Large intestine (tissue), 3 donors: ENCODE measurements around the gene XRN2. TPM values are rescaled to one million over a fixed set of nuclear protein-coding genes. Genes with fewer than 3 reads are reported as not detected.
"Not testable (repeated sequence)": the region's sequence is repeated elsewhere in the genome, so short reads cannot be mapped to it uniquely, and the experiment has no call there.

Experiments used
- DNase-seq, 2 donors: peaks; one replicate each; pipeline versions ENCODE4 v3.0.0 to v3.0.0-alpha.2; 2013
- H3K27ac ChIP-seq: one replicate; pipeline ENCODE4 v1.5.1; 2013; ENCODE audit warnings: low read length
- H3K27me3 ChIP-seq: 2 replicates; pipeline ENCODE4 v1.6.1; 2013; ENCODE audit warnings: low read length; ENCODE audit not compliant: control insufficient read depth, insufficient read depth
- H3K36me3 ChIP-seq: 2 replicates; pipeline ENCODE4 v1.6.1; 2013; ENCODE audit warnings: low read length; ENCODE audit not compliant: control insufficient read depth, insufficient read depth
- H3K4me1 ChIP-seq: one replicate; pipeline ENCODE4 v1.6.1; 2013; ENCODE audit warnings: low read length; ENCODE audit not compliant: control insufficient read depth, insufficient read depth
- H3K4me3 ChIP-seq: one replicate; pipeline ENCODE4 v1.5.1; 2013; ENCODE audit warnings: low read length
- H3K9me3 ChIP-seq: one replicate; pipeline ENCODE4 v1.6.1; 2013; ENCODE audit warnings: mild to moderate bottlenecking, low read depth, low read length, moderate library complexity; ENCODE audit not compliant: control insufficient read depth
- WGBS: methylation state at CpG from one replicate; pipeline ENCODE4 v1.1.5; 2013; ENCODE audit warnings: low lambda C conversion rate; ENCODE audit not compliant: insufficient coverage; 5-methylcytosine and 5-hydroxymethylcytosine counted together
- polyA plus RNA-seq: library from polyadenylated mRNA; unstranded; fragments of 120-200 nt; gene quantifications from one replicate; pipeline ENCODE4 v1.2.1, GENCODE V29; 2013

The XRN2 gene
- polyA plus RNA-seq, 1 donor = 52.7 TPM

DNA sequence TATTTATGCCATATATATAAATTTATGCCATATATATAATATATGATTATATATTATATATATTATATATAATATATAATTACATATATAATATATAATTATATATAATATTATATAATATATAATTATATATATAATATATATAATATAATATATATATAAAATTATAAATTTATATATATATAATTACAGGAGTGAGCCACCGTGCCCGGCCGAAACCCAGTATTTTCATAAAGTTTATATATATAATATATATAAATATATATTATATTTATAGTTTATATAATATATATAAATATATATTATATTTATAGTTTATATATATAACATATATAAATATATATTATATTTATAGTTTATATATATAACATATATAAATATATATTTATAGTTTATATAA lies 62.6 kb downstream of the XRN2 start:
- Histone ChIP-seq H3K27me3 (no peaks in the 10 kb centered on the region), H3K27ac (no peak overlapping the region), H3K4me1 (no peaks in the 10 kb centered on the region), H3K4me3 (no peak overlapping the region), H3K36me3 (peaks cover 29% of the 10 kb centered on the region), H3K9me3 (no peaks in the 10 kb centered on the region)
- no CpG with 5 or more reads among the region's 3 CpGs for WGBS
- no peak for DNase-seq

DNA sequence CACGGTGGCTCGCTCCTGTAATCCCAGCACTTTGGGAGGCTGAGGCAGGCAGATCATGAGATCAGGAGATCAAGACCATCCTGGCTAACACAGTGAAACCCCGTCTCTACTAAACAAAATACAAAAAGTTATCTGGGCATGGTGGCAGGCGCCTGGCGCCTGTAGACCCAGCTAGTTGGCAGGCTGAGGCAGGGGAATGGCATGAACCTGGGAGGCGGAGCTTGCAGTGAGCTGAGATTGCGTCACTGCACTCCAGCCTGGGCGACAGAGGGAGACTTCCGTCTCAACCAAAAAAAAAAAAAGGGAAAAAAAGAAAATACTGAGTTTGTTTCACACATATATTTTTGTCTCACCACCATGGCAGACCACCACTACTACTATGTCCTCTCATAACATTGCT lies 63.1 kb downstream of the XRN2 start:
- H3K27me3 ChIP-seq, H3K9me3 ChIP-seq, H3K4me3 ChIP-seq, DNase-seq, H3K27ac ChIP-seq, H3K4me1 ChIP-seq: not testable (repeated sequence)
- H3K36me3 ChIP-seq = peaks cover 33% of the 10 kb centered on the region
- no CpG with 5 or more reads among the region's 9 CpGs for WGBS

DNA sequence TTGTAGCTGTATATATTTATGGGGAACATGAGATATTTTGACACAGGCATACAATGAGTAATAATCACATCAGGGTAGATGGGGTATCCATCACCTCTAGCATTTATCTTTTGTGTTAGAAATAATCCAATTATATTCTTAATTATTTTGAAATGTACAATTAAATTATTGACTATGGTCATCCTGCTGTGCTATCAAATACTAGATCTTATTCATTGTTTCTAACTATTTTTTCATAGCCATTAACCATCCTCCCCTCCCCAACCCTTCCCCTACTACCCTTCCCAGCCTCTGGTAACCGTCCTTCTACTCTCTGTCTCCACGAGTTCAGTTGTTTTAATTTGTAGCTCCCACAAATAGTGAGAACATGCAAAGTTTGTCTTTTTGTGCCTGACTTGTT lies 65.7 kb downstream of the XRN2 start:
- Histone ChIP-seq H3K27ac (no peak overlapping the region), H3K4me3 (no peak overlapping the region), H3K36me3 (peaks cover 22% of the 10 kb centered on the region), H3K9me3 (no peaks in the 10 kb centered on the region), H3K4me1 (no peaks in the 10 kb centered on the region), H3K27me3 (no peaks in the 10 kb centered on the region)
- DNase-seq = no peak
- WGBS = no CpG with 5 or more reads among the region's 2 CpGs

DNA sequence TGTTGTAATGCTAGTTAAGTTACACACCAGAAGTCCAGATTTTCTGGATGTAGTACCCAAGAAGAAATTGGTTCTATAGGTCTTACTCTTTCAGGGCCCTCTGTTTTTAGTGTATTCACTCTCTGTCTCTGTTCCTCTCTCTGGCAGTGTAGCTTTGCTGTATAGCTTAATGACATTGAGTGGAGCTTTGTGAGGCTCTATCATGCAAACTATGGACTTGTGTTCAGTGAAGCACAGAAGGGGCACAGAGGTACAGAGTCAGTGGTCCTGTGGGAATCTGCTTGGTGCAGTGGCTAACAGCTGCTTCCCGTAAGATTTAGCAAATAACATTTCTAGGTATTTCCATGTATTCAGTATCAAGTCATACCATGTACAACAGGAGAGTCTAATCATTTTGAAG lies 68.1 kb downstream of the XRN2 start:
- no peaks in the 10 kb centered on the region for H3K4me1 ChIP-seq
- peaks cover 19% of the 10 kb centered on the region for H3K36me3 ChIP-seq
- no peaks in the 10 kb centered on the region for H3K27me3 ChIP-seq
- H3K27ac ChIP-seq = no peak overlapping the region
- WGBS = no CpG with 5 or more reads among the region's 1 CpG
- DNase-seq = no peak
- H3K9me3 ChIP-seq = no peaks in the 10 kb centered on the region
- H3K4me3 ChIP-seq = no peak overlapping the region

DNA sequence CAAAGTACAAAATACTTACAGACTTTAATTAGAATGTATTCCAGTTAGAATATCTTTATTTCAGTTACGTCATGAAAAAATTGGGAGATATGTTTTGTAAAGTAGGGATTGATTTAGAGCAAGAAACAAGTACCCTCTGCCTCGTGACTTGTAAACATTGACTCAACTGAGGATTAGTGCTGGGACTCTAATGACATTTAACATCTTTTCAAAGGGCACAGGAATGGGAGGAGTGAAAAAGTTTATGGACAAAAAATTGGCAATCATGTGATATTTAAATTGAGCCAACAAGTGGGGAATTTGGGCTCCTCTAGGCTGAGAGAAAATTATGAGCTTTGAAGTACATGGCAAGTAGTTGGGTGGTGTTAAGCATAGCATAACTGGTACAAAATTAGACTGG lies 68.9 kb downstream of the XRN2 start:
- DNase-seq = no peak
- Histone ChIP-seq H3K36me3 (peaks cover 20% of the 10 kb centered on the region), H3K4me1 (no peaks in the 10 kb centered on the region), H3K27ac (no peak overlapping the region), H3K4me3 (no peak overlapping the region), H3K27me3 (no peaks in the 10 kb centered on the region), H3K9me3 (no peaks in the 10 kb centered on the region)
- WGBS = 100% methylated on average over 1 of the region's 2 CpGs

DNA sequence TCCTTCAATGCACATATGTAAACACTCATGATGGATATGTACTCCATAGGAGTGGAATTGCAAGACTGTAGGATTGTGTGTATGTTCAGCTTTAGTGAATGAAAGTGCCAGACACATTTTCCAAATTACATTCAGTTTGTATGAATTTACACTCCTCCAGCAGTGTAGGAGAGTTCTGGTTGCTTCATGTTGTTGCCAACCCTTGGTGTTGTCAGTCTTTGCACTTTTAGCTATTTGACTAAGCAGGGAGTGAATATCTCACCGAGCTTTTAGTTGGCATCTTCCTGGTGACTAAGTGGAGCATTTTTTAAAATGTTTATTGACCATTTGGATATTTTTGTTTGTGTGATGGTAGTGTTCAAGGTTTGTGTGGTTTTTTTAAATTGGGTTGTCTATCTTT lies 70.3 kb downstream of the XRN2 start:
- H3K4me3 ChIP-seq = no peak overlapping the region
- no peak for DNase-seq
- H3K9me3 ChIP-seq = no peaks in the 10 kb centered on the region
- no peak overlapping the region for H3K27ac ChIP-seq
- no peaks in the 10 kb centered on the region for H3K4me1 ChIP-seq
- H3K36me3 ChIP-seq = peaks cover 20% of the 10 kb centered on the region
- no CpG with 5 or more reads among the region's 1 CpG for WGBS
- no peaks in the 10 kb centered on the region for H3K27me3 ChIP-seq

DNA sequence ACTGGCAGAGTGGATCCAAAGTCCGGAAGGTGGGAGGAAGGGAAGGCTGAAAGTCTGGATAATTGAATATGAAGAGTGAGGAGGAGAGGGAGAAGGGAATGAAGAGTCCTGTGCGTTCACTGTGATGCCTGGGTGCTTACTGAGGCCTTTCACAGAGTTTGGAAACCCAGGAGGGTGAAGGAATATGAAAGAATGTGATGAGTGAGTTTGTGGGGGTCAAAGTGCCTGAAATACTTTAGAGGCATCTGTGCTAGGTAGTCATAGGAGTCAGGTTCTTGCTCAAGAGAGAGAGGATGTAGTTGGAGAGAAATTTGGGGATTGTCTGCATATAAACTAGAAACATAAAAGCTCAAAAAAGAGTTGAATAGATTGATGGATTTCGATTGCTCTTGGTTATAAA lies 73.5 kb downstream of the XRN2 start:
- Histone ChIP-seq H3K27me3 (no peaks in the 10 kb centered on the region), H3K36me3 (peaks cover 17% of the 10 kb centered on the region), H3K27ac (no peak overlapping the region), H3K9me3 (no peaks in the 10 kb centered on the region), H3K4me1 (no peaks in the 10 kb centered on the region), H3K4me3 (no peak overlapping the region)
- WGBS = 100% methylated on average over 2 of the region's 3 CpGs
- DNase-seq = no peak

DNA sequence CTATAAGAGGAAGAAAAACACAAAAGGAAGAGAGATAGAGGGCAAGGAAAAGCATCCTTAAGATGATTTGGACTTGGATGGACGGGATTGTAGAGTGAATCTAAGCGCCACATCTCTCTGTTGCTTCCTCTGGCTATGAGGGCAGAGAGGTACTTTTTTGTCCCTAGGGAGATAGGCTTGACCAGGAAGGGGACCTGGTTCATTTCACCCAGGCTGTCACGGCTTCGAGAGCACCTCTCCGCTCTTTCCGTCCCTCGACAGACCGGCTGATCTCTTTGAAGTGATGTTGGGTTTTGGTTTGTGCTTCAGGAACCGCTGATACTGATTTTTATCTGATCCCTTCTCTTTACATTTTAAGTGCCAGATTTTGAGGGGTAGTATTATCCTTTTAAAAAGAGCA lies 74.6 kb downstream of the XRN2 start:
- no peak overlapping the region for H3K4me3 ChIP-seq
- H3K4me1 ChIP-seq = no peaks in the 10 kb centered on the region
- H3K27me3 ChIP-seq = no peaks in the 10 kb centered on the region
- H3K36me3 ChIP-seq = peaks cover 24% of the 10 kb centered on the region
- no peaks in the 10 kb centered on the region for H3K9me3 ChIP-seq
- no CpG with 5 or more reads among the region's 9 CpGs for WGBS
- DNase-seq = no peak
- no peak overlapping the region for H3K27ac ChIP-seq

DNA sequence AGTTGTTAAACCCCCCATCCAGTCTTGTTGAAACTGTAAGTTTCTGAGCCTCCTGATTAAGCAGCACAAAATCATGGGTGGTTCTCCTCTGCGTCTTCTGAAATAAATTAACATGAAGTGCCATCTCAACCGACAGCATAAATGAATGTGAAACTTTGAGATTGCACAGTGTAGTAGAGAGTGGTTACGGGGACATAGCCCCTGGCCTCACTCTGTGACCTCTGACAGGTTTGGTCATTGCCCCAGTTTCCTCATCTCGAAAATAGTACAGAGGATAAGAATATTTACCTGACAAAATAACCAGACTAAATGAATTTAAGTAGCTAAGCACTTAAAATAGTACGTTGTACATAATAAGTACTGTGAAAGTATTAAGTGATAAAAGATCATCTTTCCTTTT lies 75.1 kb downstream of the XRN2 start:
- WGBS = 90% methylated on average over 1 of the region's 5 CpGs
- Histone ChIP-seq H3K27ac (no peak overlapping the region), H3K4me3 (no peak overlapping the region), H3K9me3 (no peaks in the 10 kb centered on the region), H3K36me3 (peaks cover 25% of the 10 kb centered on the region), H3K27me3 (no peaks in the 10 kb centered on the region), H3K4me1 (no peaks in the 10 kb centered on the region)
- no peak for DNase-seq

DNA sequence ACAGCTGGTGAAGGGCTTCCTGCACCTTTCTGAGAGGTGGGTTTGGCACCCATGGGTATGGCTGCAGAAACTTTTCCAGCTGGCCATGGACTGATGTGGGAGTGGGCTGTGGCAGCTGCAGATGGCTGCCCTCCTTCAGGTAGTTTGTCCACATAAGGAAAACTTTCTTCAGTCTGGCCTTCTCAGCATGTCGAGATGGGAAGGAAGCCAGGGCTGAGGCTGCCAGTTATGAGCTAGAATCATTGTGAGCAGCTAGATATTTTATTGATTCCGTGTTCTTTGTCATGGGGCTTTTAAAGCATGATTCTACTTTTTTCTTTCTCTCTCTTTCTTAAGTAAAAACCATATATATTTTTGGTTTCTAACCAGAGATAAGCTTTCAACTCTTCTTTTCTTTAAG lies 77.6 kb downstream of the XRN2 start:
- no peaks in the 10 kb centered on the region for H3K9me3 ChIP-seq
- H3K4me3 ChIP-seq = no peak overlapping the region
- no peak for DNase-seq
- no CpG with 5 or more reads among the region's 2 CpGs for WGBS
- H3K27me3 ChIP-seq = no peaks in the 10 kb centered on the region
- H3K36me3 ChIP-seq = peaks cover 42% of the 10 kb centered on the region
- H3K4me1 ChIP-seq = no peaks in the 10 kb centered on the region
- no peak overlapping the region for H3K27ac ChIP-seq

DNA sequence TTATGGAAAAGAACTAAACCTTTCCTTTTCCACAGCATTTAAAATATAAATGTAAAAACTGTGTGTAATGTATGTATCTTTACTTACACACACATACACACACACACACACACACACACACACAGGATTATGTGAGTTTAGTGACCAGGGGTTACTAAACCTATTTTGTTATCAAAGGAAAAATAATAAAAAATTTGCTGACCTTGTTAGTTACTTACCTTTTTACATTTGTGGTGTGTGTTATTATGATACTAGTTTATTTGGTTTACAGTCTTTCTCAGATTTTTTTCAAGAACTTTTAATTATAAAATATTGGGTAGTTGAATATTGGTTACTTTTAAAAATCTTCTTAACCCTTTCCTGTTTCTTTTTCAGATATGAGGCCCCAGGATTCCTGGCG lies 78.5 kb downstream of the XRN2 start:
- no peaks in the 10 kb centered on the region for H3K27me3 ChIP-seq
- H3K9me3 ChIP-seq = no peaks in the 10 kb centered on the region
- WGBS = no CpG with 5 or more reads among the region's 1 CpG
- peaks cover 42% of the 10 kb centered on the region for H3K36me3 ChIP-seq
- H3K27ac ChIP-seq = no peak overlapping the region
- DNase-seq = no peak
- no peaks in the 10 kb centered on the region for H3K4me1 ChIP-seq
- H3K4me3 ChIP-seq = no peak overlapping the region
